ENCODE measurements around the gene TBX15. TPM values are rescaled to one million over a fixed set of nuclear protein-coding genes. Genes with fewer than 3 reads are reported as not detected.

TBX15 gene
- total RNA-seq, 4 donors from 2014 or later = 0.14 to 0.32 TPM; not detected in 2

DNA sequence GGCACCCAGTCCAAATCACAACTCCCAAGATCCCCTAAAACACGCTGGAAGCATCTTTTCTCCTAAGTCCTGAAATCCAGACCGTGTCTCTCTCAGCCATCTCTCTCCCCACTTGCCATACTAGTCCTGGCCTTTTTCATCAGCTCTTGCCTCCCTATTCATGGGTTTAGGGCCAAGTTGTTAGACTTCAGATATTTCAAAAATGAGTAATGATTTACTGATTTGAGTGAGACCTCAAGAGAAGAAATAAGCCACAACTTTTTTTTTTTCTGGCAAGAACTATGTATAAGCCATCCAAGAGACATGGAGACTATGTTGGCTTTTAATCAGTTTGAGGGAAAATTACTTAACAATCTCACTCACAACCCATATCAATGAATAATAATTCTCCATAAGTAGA, 62.5 kb downstream of the TBX15 start:
- no peak for TF ChIP-seq POLR2AphosphoS5 (IDR thresholded peaks at IDR 0.05)
- TF ChIP-seq POLR2A (IDR thresholded peaks at IDR 0.05) = no peak
- TF ChIP-seq, protein P1, sequence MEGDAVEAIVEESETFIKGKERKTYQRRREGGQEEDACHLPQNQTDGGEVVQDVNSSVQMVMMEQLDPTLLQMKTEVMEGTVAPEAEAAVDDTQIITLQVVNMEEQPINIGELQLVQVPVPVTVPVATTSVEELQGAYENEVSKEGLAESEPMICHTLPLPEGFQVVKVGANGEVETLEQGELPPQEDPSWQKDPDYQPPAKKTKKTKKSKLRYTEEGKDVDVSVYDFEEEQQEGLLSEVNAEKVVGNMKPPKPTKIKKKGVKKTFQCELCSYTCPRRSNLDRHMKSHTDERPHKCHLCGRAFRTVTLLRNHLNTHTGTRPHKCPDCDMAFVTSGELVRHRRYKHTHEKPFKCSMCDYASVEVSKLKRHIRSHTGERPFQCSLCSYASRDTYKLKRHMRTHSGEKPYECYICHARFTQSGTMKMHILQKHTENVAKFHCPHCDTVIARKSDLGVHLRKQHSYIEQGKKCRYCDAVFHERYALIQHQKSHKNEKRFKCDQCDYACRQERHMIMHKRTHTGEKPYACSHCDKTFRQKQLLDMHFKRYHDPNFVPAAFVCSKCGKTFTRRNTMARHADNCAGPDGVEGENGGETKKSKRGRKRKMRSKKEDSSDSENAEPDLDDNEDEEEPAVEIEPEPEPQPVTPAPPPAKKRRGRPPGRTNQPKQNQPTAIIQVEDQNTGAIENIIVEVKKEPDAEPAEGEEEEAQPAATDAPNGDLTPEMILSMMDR (IDR thresholded peaks at IDR 0.05) = no peak
- TF ChIP-seq EP300 (IDR thresholded peaks at IDR 0.05; ENCODE audit: low read depth) = no peak
- in situ Hi-C loops (cut with MboI; ENCODE audit: low pct_ligation_motif_present in 1 of 4, low pct_unique_long_range_greater_than_20kb in 1 of 4, low sequenced_read_pairs in 3 of 4) (no loop called here), intact Hi-C loops (cut with DNase I; ENCODE audit: low total_unique reads) (no loop called here)
- Histone ChIP-seq H3K9me3 (no peaks in the 10 kb centered on the region), H3K36me3 (no peaks in the 10 kb centered on the region), H3K27ac (no peak overlapping the region), H3K27me3 (no peaks in the 10 kb centered on the region), H3K4me3 (no peak overlapping the region), H3K4me1 (no peaks in the 10 kb centered on the region)
- DNase-seq = no peak
- 34 to 72% methylated on average over 2 of the region's 2 CpGs for WGBS, 2 donors (ENCODE audit: low coverage in 1 of 2)

DNA sequence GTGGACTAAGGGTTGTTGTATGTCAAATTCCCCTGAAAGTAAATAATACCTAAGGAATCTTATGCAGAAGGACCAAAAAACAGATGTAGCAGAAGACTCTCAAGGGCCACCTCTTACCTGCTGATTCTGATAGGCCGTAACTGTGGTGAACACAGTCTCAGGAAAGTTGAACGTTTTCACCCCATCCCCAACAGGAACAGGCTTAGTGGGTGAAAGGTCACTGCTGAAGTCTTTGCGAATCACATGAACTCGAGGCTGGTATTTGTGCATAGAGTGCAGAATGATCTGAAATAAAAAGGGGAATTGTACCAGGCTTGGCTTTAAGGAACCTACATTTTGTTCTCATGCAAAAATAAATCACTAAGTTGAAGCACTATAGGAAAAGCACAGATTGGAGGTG, 64.8 kb downstream of the TBX15 start:
- Histone ChIP-seq H3K9me3 (no peaks in the 10 kb centered on the region), H3K36me3 (no peaks in the 10 kb centered on the region), H3K4me3 (no peak overlapping the region), H3K27me3 (no peaks in the 10 kb centered on the region), H3K27ac (no peak overlapping the region), H3K4me1 (no peaks in the 10 kb centered on the region)
- WGBS, 2 donors (ENCODE audit: low coverage in 1 of 2) = 44 to 52% methylated on average over 2 to 4 of the region's 4 CpGs
- in situ Hi-C loops (cut with MboI; ENCODE audit: low pct_ligation_motif_present in 1 of 4, low pct_unique_long_range_greater_than_20kb in 1 of 4, low sequenced_read_pairs in 3 of 4) (no loop called here), intact Hi-C loops (cut with DNase I; ENCODE audit: low total_unique reads) (no loop called here)
- DNase-seq = no peak
- TF ChIP-seq EP300 (IDR thresholded peaks at IDR 0.05; ENCODE audit: low read depth) (no peak), POLR2AphosphoS5 (IDR thresholded peaks at IDR 0.05) (no peak), POLR2A (IDR thresholded peaks at IDR 0.05) (no peak)
- TF ChIP-seq, protein P1 (IDR thresholded peaks at IDR 0.05) = no peak

GRCh38 chr1:118921994-118922393, 66.1 kb downstream of the TBX15 start:
- H3K9me3 ChIP-seq = no peaks in the 10 kb centered on the region
- intact Hi-C loops (cut with DNase I; ENCODE audit: low total_unique reads) = no loop called here
- H3K4me3 ChIP-seq = no peak overlapping the region
- TF ChIP-seq POLR2AphosphoS5 (IDR thresholded peaks at IDR 0.05) (no peak), POLR2A (IDR thresholded peaks at IDR 0.05) (no peak), EP300 (IDR thresholded peaks at IDR 0.05; ENCODE audit: low read depth) (no peak)
- TF ChIP-seq, protein P1 (IDR thresholded peaks at IDR 0.05) = no peak
- H3K27ac ChIP-seq = no peak overlapping the region
- in situ Hi-C loops (cut with MboI; ENCODE audit: low pct_ligation_motif_present in 1 of 4, low pct_unique_long_range_greater_than_20kb in 1 of 4, low sequenced_read_pairs in 3 of 4) = no loop called here
- 66 to 69% methylated on average over 3 to 5 of the region's 5 CpGs for WGBS, 2 donors (ENCODE audit: low coverage in 1 of 2)
- H3K27me3 ChIP-seq = no peaks in the 10 kb centered on the region
- no peaks in the 10 kb centered on the region for H3K4me1 ChIP-seq
- no peaks in the 10 kb centered on the region for H3K36me3 ChIP-seq
- DNase-seq = no peak

- in situ Hi-C loops (cut with MboI; ENCODE audit: low pct_ligation_motif_present in 1 of 4, low pct_unique_long_range_greater_than_20kb in 1 of 4, low sequenced_read_pairs in 3 of 4) = no loop called here
- Histone ChIP-seq H3K4me3 (no peak overlapping the region), H3K36me3 (no peaks in the 10 kb centered on the region), H3K9me3 (no peaks in the 10 kb centered on the region), H3K4me1 (no peaks in the 10 kb centered on the region), H3K27me3 (no peaks in the 10 kb centered on the region), H3K27ac (no peak overlapping the region)
- intact Hi-C loops (cut with DNase I; ENCODE audit: low total_unique reads) = no loop called here
- no peak for TF ChIP-seq EP300 (IDR thresholded peaks at IDR 0.05; ENCODE audit: low read depth)
- TF ChIP-seq, protein P1 (IDR thresholded peaks at IDR 0.05) = no peak
- no peak for TF ChIP-seq POLR2AphosphoS5 (IDR thresholded peaks at IDR 0.05)
- no peak for TF ChIP-seq POLR2A (IDR thresholded peaks at IDR 0.05)
- WGBS, 2 donors (ENCODE audit: low coverage in 1 of 2) = 56 to 70% methylated on average over 4 of the region's 4 CpGs
- no peak for DNase-seq
These were observed 67.9 kb downstream of the TBX15 start for GRCh38 chr1:118920124-118920717.
